H7 (cell line): ENCODE data around the gene RAMP1. TPM values are rescaled to one million over a fixed set of nuclear protein-coding genes. Genes with fewer than 3 reads are reported as not detected.

ENCODE experiments used
- DNase-seq: peaks from one replicate; pipeline ENCODE4 v3.0.0; 2012
- H3K27me3 ChIP-seq: 2 replicates; pipeline ENCODE4 v1.6.0; 2011; ENCODE audit warnings: mild to moderate bottlenecking, low read length; ENCODE audit not compliant: control insufficient read depth, insufficient read depth
- H3K36me3 ChIP-seq: replicated peaks from 2 replicates; pipeline ENCODE4 v1.5.1; 2011; ENCODE audit warnings: low read length; ENCODE audit not compliant: control insufficient read depth, insufficient read depth
- H3K4me3 ChIP-seq: 2 replicates; pipeline ENCODE4 v1.5.1; 2011; ENCODE audit warnings: low read depth, mild to moderate bottlenecking, control low read depth, low read length, moderate library complexity; ENCODE audit not compliant: insufficient read depth
- total RNA-seq: library from RNA; depleted of rRNA; stranded (reverse); fragments of >200 nt; shearing (Covaris generic); gene quantifications from 2 replicates; pipeline ENCODE4 v1.2.3, GENCODE V29; 2014

RAMP1 gene
- total RNA-seq, 1 experiment from 2014 or later = 0.17 TPM

- Histone ChIP-seq H3K27me3 (no peaks in the 10 kb centered on the region), H3K36me3 (no peaks in the 10 kb centered on the region), H3K4me3 (no peak overlapping the region)
- DNase-seq = no peak
Measured at GRCh38 chr2:237889016-237889415, 29.6 kb downstream of the RAMP1 start.

- no peak for DNase-seq
- no peaks in the 10 kb centered on the region for H3K27me3 ChIP-seq
- H3K36me3 ChIP-seq = no peaks in the 10 kb centered on the region
- no peak overlapping the region for H3K4me3 ChIP-seq
Measured at GRCh38 chr2:237889811-237890210, 30.4 kb downstream of the RAMP1 start.

- no peak overlapping the region for H3K4me3 ChIP-seq
- no peaks in the 10 kb centered on the region for H3K27me3 ChIP-seq
- no peaks in the 10 kb centered on the region for H3K36me3 ChIP-seq
- DNase-seq = no peak
Measured at GRCh38 chr2:237892478-237892877, 33.1 kb downstream of the RAMP1 start.

- no peak overlapping the region for H3K4me3 ChIP-seq
- DNase-seq = no peak
- no peaks in the 10 kb centered on the region for H3K27me3 ChIP-seq
- H3K36me3 ChIP-seq = no peaks in the 10 kb centered on the region
Measured at GRCh38 chr2:237892984-237893595, 33.7 kb downstream of the RAMP1 start.

- H3K36me3 ChIP-seq = no peaks in the 10 kb centered on the region
- H3K4me3 ChIP-seq = no peak overlapping the region
- peak; percentile 34 for DNase-seq
- no peaks in the 10 kb centered on the region for H3K27me3 ChIP-seq
Measured at GRCh38 chr2:237894396-237894979, 35.1 kb downstream of the RAMP1 start.

- H3K27me3 ChIP-seq = no peaks in the 10 kb centered on the region
- no peak overlapping the region for H3K4me3 ChIP-seq
- DNase-seq = peak; percentile 35
- no peaks in the 10 kb centered on the region for H3K36me3 ChIP-seq
Measured at GRCh38 chr2:237894986-237895543, 35.6 kb downstream of the RAMP1 start.

- no peaks in the 10 kb centered on the region for H3K36me3 ChIP-seq
- H3K4me3 ChIP-seq = no peak overlapping the region
- H3K27me3 ChIP-seq = no peaks in the 10 kb centered on the region
- DNase-seq = peak; percentile 51
Measured at GRCh38 chr2:237895544-237896506, 36.4 kb downstream of the RAMP1 start.

GRCh38 chr2:237896507-237896892 lies 37.1 kb downstream of the RAMP1 start:
- DNase-seq = no peak
- Histone ChIP-seq H3K27me3 (no peaks in the 10 kb centered on the region), H3K36me3 (no peaks in the 10 kb centered on the region), H3K4me3 (no peak overlapping the region)

GRCh38 chr2:237896956-237897355 lies 37.5 kb downstream of the RAMP1 start:
- H3K4me3 ChIP-seq = no peak overlapping the region
- no peak for DNase-seq
- H3K36me3 ChIP-seq = no peaks in the 10 kb centered on the region
- no peaks in the 10 kb centered on the region for H3K27me3 ChIP-seq

- Histone ChIP-seq H3K27me3 (no peaks in the 10 kb centered on the region), H3K36me3 (no peaks in the 10 kb centered on the region), H3K4me3 (no peak overlapping the region)
- no peak for DNase-seq
Measured at GRCh38 chr2:237898057-237898414, 38.6 kb downstream of the RAMP1 start.

GRCh38 chr2:237900891-237901831 lies 41.7 kb downstream of the RAMP1 start:
- Histone ChIP-seq H3K27me3 (no peaks in the 10 kb centered on the region), H3K36me3 (no peaks in the 10 kb centered on the region), H3K4me3 (no peak overlapping the region)
- no peak for DNase-seq

- Histone ChIP-seq H3K27me3 (no peaks in the 10 kb centered on the region), H3K4me3 (no peak overlapping the region), H3K36me3 (no peaks in the 10 kb centered on the region)
- peak; percentile 78 for DNase-seq
Measured at GRCh38 chr2:237901932-237902850, 42.8 kb downstream of the RAMP1 start.
